GM23248 (cell line): ENCODE data around the gene LBX2.

Experiments
- EZH2 ChIP-seq: fragments of 200-600 bp; sonication (generic); IDR thresholded peaks from 2 replicates; pipeline ENCODE4 v1.6.1; 2018; ENCODE audit warnings: antibody characterized with exemption, mild to moderate bottlenecking; ENCODE audit not compliant: insufficient read depth, poor library complexity, severe bottlenecking
- EZH2phosphoT487 ChIP-seq: fragments of 200-600 bp; sonication (generic); IDR thresholded peaks from 2 replicates; pipeline ENCODE4 v1.6.1; 2018; ENCODE audit warnings: antibody characterized with exemption, moderate library complexity, mild to moderate bottlenecking, low read depth; ENCODE audit not compliant: insufficient read depth

- TF ChIP-seq EZH2phosphoT487 (no peak), EZH2 (no peak)
These were observed 17.2 kb upstream of the LBX2 start for GRCh38 chr2:74516650-74517049.
